GM18508 (cell line): ENCODE data around the gene APOB.

Experiments used
- ATAC-seq: cut with Tn5 transposase; IDR thresholded peaks from one replicate; pipeline ENCODE4 v1.9.1; 2021; ENCODE audit warnings: moderate number of reproducible peaks; ENCODE audit not compliant: insufficient read depth, unreplicated experiment

Gene APOB

GRCh38 chr2:21043744-21044532 is at the start of gene APOB:
APOB (minus strand) TSS chr2:21044073; CDS start chr2:21043945, 128 bp downstream.
- no peak for ATAC-seq

GRCh38 chr2:21092308-21092869 is 48.5 kb upstream of the APOB start:
- no peak for ATAC-seq

- no peak for ATAC-seq
Observed at GRCh38 chr2:21084401-21084800, 40.5 kb upstream of the APOB start.

- no peak for ATAC-seq
Observed at GRCh38 chr2:21083482-21083881, 39.6 kb upstream of the APOB start.

- ATAC-seq: no peak
Observed at GRCh38 chr2:21078296-21078695, 34.4 kb upstream of the APOB start.

- no peak for ATAC-seq
Observed at GRCh38 chr2:21072477-21073242, 28.8 kb upstream of the APOB start.

GRCh38 chr2:21070341-21071257 is 26.7 kb upstream of the APOB start:
- no peak for ATAC-seq

GRCh38 chr2:21069746-21070340 is 26.0 kb upstream of the APOB start:
- ATAC-seq: no peak

GRCh38 chr2:21067859-21068537 is 24.1 kb upstream of the APOB start:
- ATAC-seq: no peak

- ATAC-seq: no peak
Observed at GRCh38 chr2:21067125-21067524, 23.3 kb upstream of the APOB start.

- ATAC-seq: no peak
Observed at GRCh38 chr2:21059885-21060610, 16.2 kb upstream of the APOB start.

GRCh38 chr2:21057097-21057496 is 13.2 kb upstream of the APOB start:
- ATAC-seq: no peak

GRCh38 chr2:21055879-21056790 is 12.3 kb upstream of the APOB start:
- no peak for ATAC-seq

- ATAC-seq: no peak
Observed at GRCh38 chr2:21055451-21055850, 11.6 kb upstream of the APOB start.

GRCh38 chr2:21054011-21054410 is 10.1 kb upstream of the APOB start:
- no peak for ATAC-seq

GRCh38 chr2:21052044-21052443 is 8.2 kb upstream of the APOB start:
- no peak for ATAC-seq

- ATAC-seq: no peak
Observed at GRCh38 chr2:21050164-21050563, 6.3 kb upstream of the APOB start.
